Smooth muscle cell (in vitro differentiated cells): ENCODE results near the gene PIK3C2B. TPM values are rescaled to one million over a fixed set of nuclear protein-coding genes. Genes with fewer than 3 reads are reported as not detected.

Experiments
- DNase-seq: peaks from one replicate; lab custom pipeline; 2025; ENCODE audit not compliant: unreplicated experiment; lab: John Stamatoyannopoulos, UW
- H2AFZ ChIP-seq: fragments of 200-600 bp; sonication (generic); 2 replicates; pipeline ENCODE4 v1.6.0; 2016; ENCODE audit warnings: antibody characterized with exemption, low read depth, mild to moderate bottlenecking
- H3F3A ChIP-seq: fragments of 200-600 bp; sonication (generic); 2 replicates; pipeline ENCODE4 v1.6.0; 2017; ENCODE audit warnings: antibody characterized with exemption, low read depth
- H3K27ac ChIP-seq: fragments of 200-600 bp; sonication (generic); 2 replicates; pipeline ENCODE4 v1.5.1; 2016; ENCODE audit warnings: low read depth, mild to moderate bottlenecking
- H3K27me3 ChIP-seq: fragments of 200-600 bp; sonication (generic); 2 replicates; pipeline ENCODE4 v1.6.1; 2016; ENCODE audit warnings: low read depth, mild to moderate bottlenecking
- H3K36me3 ChIP-seq: fragments of 200-600 bp; sonication (generic); 2 replicates; pipeline ENCODE4 v1.5.1; 2016; ENCODE audit warnings: low read depth
- H3K4me1 ChIP-seq: fragments of 200-600 bp; sonication (generic); 2 replicates; pipeline ENCODE4 v1.5.1; 2016; ENCODE audit warnings: low read depth
- H3K4me2 ChIP-seq: fragments of 200-600 bp; sonication (generic); 2 replicates; pipeline ENCODE4 v1.6.0; 2016; ENCODE audit warnings: mild to moderate bottlenecking
- H3K4me3 ChIP-seq: fragments of 200-600 bp; sonication (generic); 2 replicates; pipeline ENCODE4 v1.5.1; 2016; ENCODE audit warnings: mild to moderate bottlenecking
- H3K79me2 ChIP-seq: fragments of 200-600 bp; sonication (generic); 2 replicates; pipeline ENCODE4 v1.6.0; 2016; ENCODE audit warnings: low read depth, mild to moderate bottlenecking
- H3K9ac ChIP-seq: fragments of 200-600 bp; sonication (generic); 2 replicates; pipeline ENCODE4 v1.6.0; 2016; ENCODE audit warnings: low read depth
- H3K9me3 ChIP-seq: fragments of 200-600 bp; sonication (generic); replicated peaks from 2 replicates; pipeline ENCODE4 v1.5.1; 2016; ENCODE audit warnings: low read depth
- H4K20me1 ChIP-seq: fragments of 200-600 bp; sonication (generic); 2 replicates; pipeline ENCODE4 v1.6.0; 2016; ENCODE audit warnings: low read depth
- CTCF ChIP-seq: fragments of 200-600 bp; sonication (generic); IDR thresholded peaks from 2 replicates; pipeline ENCODE4 v1.5.1; 2017; ENCODE audit warnings: borderline replicate concordance, mild to moderate bottlenecking, antibody characterized with exemption; ENCODE audit not compliant: insufficient read depth, poor library complexity, severe bottlenecking
- WGBS: methylation state at CpG from one replicate; pipeline ENCODE4 v1.1.7; 2016; ENCODE audit warnings: low lambda C conversion rate; 5-methylcytosine and 5-hydroxymethylcytosine counted together
- polyA plus RNA-seq: library from polyadenylated mRNA; unstranded; fragments of >200 nt; fragmentation: Nextera tagmentation; extraction: Ambion mirVana; gene quantifications from 2 replicates; pipeline ENCODE4 v1.2.1, GENCODE V29; 2016
- total RNA-seq: library from RNA; depleted of rRNA; stranded (reverse); fragments of >200 nt; gene quantifications from 2 replicates; pipeline ENCODE4 v1.2.3, GENCODE V29; 2014

PIK3C2B gene
- total and polyA plus RNA-seq, 2 experiments from 2014 or later = 3.0 to 9.5 TPM

- no peaks in the 10 kb centered on the region for H3K4me1 ChIP-seq
- no peaks in the 10 kb centered on the region for H3K27me3 ChIP-seq
- TF ChIP-seq CTCF = no peak
- no peaks in the 10 kb centered on the region for H3K79me2 ChIP-seq
- no peak overlapping the region for H3K27ac ChIP-seq
- H3K36me3 ChIP-seq = no peaks in the 10 kb centered on the region
- no peak overlapping the region for H3K4me2 ChIP-seq
- H3K4me3 ChIP-seq = no peak overlapping the region
- no peak overlapping the region for H2AFZ ChIP-seq
- H3F3A ChIP-seq = no peaks in the 10 kb centered on the region
- 82% methylated on average over 6 of the region's 6 CpGs for WGBS
- H3K9ac ChIP-seq = no peak overlapping the region
- no peaks in the 10 kb centered on the region for H4K20me1 ChIP-seq
- DNase-seq = no peak
- H3K9me3 ChIP-seq = no peaks in the 10 kb centered on the region
Measured at GRCh38 chr1:204502241-204502640, 7.6 kb upstream of the PIK3C2B start.

- Histone ChIP-seq H3K4me3 (no peak overlapping the region), H3K27me3 (no peaks in the 10 kb centered on the region), H3F3A (peaks cover 3% of the 10 kb centered on the region), H3K4me2 (no peak overlapping the region), H2AFZ (no peak overlapping the region), H3K9ac (no peak overlapping the region), H3K79me2 (no peaks in the 10 kb centered on the region), H3K27ac (no peak overlapping the region), H3K4me1 (peaks cover 6% of the 10 kb centered on the region), H4K20me1 (no peaks in the 10 kb centered on the region), H3K9me3 (no peaks in the 10 kb centered on the region), H3K36me3 (no peaks in the 10 kb centered on the region)
- 90% methylated on average over 7 of the region's 7 CpGs for WGBS
- no peak for TF ChIP-seq CTCF
- no peak for DNase-seq
Measured at GRCh38 chr1:204499511-204500468, 5.2 kb upstream of the PIK3C2B start.

GRCh38 chr1:204498981-204499380, 4.4 kb upstream of the PIK3C2B start:
- Histone ChIP-seq H4K20me1 (no peaks in the 10 kb centered on the region), H3K27ac (no peak overlapping the region), H2AFZ (no peak overlapping the region), H3K9ac (no peak overlapping the region), H3K9me3 (no peaks in the 10 kb centered on the region), H3K79me2 (no peaks in the 10 kb centered on the region), H3K4me2 (no peak overlapping the region), H3K27me3 (no peaks in the 10 kb centered on the region), H3K4me3 (no peak overlapping the region), H3K4me1 (peaks cover 6% of the 10 kb centered on the region), H3F3A (peaks cover 3% of the 10 kb centered on the region), H3K36me3 (no peaks in the 10 kb centered on the region)
- TF ChIP-seq CTCF = no peak
- DNase-seq = no peak
- 97% methylated on average over 3 of the region's 3 CpGs for WGBS
